OCI-LY3 (cell line): Measurements from ENCODE around the gene MSH4.

Experiments
- CTCF ChIP-seq: fragments of 200-600, 300-600 bp; sonication (generic); IDR thresholded peaks from 2 replicates; pipeline ENCODE4 v1.5.1; 2014; ENCODE audit warnings: antibody characterized with exemption, low read length, low read depth
- EZH2phosphoT487 ChIP-seq: fragments of 200-600 bp; shearing (Covaris generic); IDR thresholded peaks from 2 replicates; pipeline ENCODE4 v1.6.1; 2018; ENCODE audit warnings: antibody characterized with exemption, mixed run types, low read depth

- no peak for TF ChIP-seq CTCF
- TF ChIP-seq EZH2phosphoT487: no peak
These were observed 12.2 kb downstream of the MSH4 start for GRCh38 chr1:75808921-75809320.
